Endometrium (tissue), 2 donors: ENCODE results near the gene IL18R1.

Experiments
- FAIRE-seq: peaks from 2 replicates; lab custom pipeline; 2012; peaks lifted over from hg19 to GRCh38; lab: Jason Lieb, UNC
- donor health status: control.
- donor health status: control.

IL18R1 gene

DNA sequence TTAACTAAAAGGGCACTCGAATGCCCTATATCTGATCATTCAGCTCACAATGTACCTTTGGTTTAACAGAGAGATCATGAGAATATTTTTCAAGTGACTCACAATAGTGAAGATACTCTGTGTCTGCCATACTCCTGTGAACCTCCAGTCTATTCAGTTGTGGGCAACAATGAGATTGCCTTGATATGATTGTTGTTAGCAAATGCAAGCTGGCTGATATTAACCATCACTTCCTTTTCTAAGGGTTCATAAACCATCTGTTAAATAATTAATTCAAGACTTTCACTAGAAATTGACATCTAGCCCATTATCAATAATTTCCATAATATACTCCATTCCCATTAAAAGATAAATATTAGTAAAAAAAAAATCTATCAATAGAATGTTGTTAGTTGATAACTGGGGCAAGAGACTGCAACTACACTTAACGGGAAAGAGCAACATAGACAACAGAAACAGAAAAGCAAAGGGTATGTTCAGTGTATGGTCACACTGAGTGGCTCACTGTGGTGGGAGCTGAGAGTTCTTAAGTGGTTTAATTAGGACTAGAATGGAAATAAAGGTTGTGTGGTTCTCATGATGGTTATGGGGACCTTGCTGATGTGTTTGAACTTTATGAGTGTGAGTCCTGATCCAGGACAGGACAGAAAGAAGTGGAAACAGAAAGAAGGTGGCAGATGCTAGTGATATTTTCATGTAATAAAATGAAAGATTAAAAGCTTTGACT, 79.2 kb downstream of the IL18R1 start:
- no peak for FAIRE-seq

DNA sequence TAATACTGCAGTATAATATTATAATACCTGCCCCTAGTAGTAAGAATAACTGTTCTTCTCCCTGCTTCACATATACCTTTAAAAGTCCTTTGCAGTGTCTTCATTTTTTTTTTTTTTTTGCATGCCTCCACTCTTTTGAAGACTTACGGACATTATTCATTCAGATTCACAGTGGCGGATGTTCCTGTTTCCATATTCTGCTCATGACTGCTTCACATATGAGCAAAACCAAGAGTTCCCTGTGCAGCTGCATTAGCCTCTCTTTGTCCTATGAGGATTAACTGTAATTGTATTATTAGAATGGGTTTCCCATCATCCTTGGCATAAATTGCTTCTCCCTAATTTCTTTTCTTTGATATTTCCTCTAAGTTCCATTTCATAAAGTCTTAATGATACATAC, 80.1 kb downstream of the IL18R1 start:
- no peak for FAIRE-seq

DNA sequence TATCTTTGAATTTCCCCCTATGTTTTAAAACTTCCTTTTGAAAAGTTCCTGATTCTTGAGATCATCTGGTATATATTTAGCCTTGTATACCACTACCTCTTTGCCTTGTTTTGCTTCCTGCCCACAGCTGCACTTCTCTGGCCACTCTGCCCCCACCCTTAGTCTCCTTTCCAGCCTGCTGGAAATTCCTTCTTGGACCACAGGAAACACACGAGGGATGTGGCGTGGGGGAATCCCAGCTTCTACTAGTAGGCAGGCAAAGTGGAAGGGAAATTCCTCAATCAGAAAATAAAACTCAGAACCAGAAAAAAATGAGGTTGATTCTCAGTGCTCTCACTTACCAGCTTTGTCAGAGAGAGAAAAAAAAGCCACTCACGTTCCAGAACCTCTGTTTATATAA, 80.7 kb downstream of the IL18R1 start:
- no peak for FAIRE-seq

DNA sequence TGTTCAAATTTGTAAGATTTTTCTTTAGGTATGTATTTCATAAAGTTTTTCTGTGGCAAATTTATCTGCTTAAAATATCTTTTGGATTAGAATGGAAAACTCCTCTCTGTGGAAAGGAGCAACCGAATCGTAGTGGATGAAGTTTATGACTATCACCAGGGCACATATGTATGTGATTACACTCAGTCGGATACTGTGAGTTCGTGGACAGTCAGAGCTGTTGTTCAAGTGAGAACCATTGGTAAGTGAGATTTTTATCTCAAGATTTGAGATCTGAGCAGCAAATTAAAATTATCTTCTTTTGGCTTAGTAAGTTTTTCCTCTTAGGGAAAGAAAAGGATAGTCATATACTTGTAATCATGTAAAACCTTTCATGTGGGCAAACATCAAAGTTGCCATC, 81.5 kb downstream of the IL18R1 start:
- FAIRE-seq = no peak

DNA sequence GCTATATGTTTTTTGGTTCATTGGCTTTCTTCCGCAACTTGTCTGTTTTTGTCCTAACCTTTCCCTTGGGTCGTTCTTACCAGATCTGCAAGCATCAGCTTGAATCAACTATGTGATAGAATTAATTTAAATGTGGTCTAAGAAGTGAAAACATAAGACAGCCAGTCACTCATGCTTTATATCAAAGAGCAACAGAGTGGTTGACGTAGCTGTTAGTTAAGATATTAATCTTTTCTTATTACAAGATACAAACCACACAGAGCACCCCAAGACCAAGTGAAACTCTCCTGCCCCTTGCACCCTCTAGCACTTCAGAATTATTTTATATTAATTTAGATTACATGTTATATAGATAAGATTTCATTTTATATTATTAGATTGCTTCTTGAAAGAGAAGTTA, 82.5 kb downstream of the IL18R1 start:
- FAIRE-seq = no peak

DNA sequence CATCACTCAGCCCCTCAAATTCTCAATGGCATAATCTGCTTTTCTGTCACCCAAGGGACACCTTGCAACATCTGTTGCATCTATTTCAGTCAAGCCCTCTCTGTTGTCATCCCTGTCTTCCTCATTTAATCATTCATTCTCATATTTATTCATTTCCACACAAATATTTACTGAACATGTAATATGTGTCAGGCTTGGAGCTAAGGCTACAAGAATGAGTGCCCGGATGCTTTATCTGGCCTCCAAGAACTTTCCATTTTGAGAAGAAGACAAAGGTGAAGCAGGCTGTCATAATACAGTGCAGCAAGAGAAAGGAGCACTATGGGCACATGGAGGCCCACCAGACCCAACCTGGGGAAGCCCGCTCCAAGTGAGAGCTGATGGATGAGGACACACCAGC, 83.0 kb downstream of the IL18R1 start:
- no peak for FAIRE-seq

DNA sequence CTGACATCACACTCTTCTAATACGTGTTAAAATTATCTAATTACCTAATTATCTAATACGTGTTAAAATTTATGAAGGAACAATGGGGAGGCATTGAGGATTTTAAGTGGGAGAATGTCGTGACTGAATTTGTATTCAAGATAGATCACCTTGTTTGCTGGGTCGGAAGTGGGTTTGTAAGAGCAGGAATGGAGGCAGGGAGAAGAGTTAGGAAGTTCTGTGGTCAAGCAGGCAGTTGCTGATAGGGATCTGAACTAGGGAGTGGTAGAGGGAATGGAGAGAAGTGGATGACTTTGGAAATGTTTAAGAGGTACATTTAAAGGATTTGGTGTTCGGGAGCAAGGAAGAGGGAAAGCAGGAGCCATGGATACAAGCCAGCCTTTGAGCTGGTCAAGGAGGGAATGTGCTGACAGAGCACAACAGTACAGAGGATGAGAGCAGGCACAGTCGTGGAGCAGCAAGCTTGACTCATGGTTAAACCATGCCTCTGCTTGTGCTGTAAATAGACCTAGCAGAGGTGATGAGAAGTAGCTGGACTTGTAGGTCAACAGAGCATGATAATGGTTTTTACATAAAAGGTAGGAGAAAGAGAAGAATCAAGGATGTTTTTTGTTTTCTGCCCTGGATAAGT, 83.6 kb downstream of the IL18R1 start:
- FAIRE-seq = no peak

DNA sequence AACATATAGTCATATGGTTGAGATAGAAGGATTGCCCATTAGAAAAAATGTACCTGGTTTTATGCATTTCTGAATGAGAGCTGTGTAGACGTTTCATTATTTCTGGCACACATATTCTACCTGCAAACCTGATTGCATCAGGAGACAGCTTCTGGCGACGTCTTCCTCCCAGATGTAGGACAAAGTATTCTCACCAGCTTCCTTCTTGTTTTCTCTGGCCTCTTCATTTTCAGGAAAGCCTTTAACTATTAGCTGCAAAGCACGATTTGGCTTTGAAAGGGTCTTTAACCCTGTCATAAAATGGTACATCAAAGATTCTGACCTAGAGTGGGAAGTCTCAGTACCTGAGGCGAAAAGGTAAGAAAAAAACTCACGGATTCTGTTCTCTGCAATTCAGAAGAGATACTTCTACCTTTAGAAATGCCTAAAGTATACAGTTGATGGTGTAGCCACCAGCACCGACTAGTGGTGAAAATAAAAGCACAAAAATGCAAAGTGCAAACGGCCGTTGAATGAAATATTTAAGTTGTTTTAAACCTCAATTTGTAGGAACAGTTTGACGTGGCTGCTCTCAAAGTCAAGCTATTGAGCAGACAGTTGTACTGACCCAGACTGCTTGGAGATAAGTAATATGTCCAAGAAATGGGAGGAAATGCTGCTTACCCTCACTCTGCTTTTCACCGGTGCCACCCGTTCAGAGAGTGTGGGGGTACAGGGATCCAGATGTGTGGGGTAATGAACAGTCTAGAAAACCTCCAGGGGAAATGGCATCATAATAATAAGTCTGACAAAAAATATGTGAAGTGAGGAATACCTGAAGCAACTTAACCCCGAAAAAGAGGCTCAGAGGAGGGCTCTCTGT, 87.6 kb downstream of the IL18R1 start:
- peak; percentile 33 for FAIRE-seq

DNA sequence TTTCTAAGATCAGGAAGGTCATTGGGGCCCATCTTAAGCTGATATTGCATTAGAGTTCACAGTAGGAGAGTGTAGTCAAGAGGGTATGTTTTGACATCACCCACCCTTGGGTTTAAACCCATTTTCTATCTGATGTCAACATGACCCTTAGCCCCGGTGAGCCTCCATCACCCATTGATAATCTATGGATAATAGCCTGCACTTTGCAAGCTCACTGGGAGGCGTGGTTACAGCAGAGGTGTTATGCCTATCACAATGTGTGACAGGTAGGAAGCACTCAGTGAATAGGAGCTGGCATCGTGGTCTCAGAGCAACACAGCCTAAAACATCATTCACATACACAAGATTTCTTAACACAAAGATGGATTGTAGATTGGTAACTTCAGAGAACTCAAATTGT, 88.6 kb downstream of the IL18R1 start:
- no peak for FAIRE-seq

DNA sequence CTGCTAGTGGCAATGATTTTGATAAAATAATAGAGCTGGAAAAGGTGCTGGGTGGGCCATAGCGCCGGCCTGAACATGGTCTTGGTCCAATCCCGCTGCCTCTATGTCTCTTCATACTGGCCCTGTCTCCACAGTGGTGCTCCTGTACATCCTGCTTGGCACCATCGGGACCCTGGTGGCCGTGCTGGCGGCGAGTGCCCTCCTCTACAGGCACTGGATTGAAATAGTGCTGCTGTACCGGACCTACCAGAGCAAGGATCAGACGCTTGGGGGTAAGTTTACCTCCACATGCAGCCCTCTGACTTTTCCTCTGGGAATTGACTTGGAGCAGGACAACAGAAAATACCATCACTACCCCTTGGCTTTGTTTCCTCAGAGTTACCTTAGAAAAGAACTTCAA, 91.3 kb downstream of the IL18R1 start:
- FAIRE-seq = no peak
